Forelimb muscle (tissue), 1 donor: ENCODE results near the gene GIPC3. TPM values are rescaled to one million over a fixed set of nuclear protein-coding genes. Genes with fewer than 3 reads are reported as not detected.
"Not testable (repeated sequence)": the region's sequence is repeated elsewhere in the genome, so short reads cannot be mapped to it uniquely, and the experiment has no call there.

Experiments
- DNase-seq: peaks from one replicate; pipeline ENCODE4 v3.0.0-alpha.2; 2013; ENCODE audit warnings: low read depth
- polyA plus RNA-seq: library from polyadenylated mRNA; unstranded; fragments of 120-200 nt; gene quantifications from one replicate; pipeline ENCODE4 v1.2.1, GENCODE V29; 2013; ENCODE audit not compliant: insufficient read length

The GIPC3 gene
- polyA plus RNA-seq, 1 donor = 1.4 TPM

DNA sequence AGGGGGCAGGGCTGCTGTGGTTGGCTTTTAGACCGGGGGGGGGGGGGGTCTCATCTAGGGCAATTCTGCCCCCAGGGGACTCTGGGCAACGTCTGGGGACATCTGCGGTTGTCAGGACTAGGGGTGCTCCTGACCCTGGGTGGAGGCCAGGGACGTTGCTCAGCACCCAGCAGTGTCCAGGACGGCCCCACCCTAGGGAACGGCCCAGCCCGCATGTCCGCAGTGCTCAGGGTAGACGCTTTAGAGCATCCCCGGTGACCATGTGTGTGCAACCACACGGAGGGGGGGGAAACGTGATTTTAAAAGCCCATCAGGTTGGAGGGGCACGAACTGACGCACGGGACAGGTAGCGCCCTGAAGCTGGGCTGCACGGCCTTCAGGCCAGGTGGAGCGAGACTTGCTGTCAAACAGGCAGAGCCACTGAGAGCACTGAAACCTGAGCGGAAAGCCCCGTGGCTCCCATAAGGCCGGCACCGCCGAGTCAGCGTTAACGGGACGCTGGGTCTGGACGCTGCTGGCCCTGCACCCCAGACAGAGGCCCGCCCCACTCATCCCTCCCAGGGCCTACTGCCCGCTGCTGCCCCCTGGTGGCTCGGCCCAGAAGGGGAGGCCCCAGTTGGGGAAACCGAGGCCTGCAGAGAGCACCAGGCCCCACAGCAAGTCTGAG is 33.0 kb downstream of the GIPC3 start:
- DNase-seq = no peak

DNA sequence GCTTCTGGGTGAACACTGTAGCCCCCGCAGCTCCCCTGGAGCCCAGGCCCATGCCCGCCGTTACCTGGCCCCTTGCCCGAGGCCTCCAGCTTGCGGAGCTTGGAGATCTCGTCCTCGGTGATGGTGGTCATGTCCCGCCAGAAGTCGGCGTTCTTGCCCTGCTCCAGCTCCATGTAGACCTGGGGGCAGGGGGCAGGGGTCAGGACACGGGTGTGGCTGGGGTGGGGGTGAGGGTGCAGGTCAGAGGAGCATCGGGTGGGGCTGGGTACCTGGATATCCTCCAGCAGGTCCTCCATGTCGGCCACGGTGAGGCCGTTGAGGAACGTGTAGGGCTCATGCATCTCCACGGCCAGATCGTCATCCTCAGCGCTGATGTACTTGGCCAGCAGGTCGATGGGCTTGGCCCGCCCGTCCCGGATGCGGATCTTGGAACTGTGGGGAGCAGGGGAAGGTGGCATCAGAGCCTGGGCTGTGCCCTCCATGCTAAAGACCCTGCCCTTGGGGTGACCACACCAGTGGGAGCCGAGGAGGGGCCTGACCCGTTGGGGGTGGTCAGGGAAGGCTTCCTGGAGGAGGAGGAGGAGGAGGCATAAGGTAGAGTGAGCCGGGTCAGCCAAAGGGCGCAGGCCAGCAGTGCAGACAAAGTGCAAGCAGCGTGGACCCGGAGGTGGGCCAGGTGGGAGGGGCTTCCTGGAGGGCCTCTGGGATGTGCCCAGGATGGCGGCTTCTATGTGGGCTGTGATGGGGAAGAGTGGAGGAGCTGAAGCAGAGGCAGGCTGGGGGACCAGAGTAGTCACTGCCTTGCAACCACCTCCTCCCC is 33.7 kb downstream of the GIPC3 start:
- DNase-seq = no peak

DNA sequence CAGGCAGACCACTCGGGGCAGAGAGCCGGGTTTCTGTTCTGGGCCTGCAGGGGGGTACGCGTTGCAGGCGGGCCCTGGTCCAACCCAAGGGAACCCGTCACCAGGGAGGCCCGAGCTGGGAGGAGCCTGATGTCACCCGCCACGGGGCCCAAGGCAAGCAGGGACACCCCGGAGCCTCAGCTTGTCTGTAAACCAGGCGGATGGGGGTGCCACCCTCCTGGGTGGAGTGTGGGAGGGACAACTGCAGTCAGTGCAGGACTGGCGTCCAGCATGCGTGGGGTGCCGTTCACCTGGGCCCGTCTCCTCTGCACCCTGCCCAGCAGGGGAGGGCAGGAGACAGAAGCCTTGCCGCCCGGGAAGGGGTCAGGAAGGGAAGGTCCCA is 34.3 kb downstream of the GIPC3 start:
- no peak for DNase-seq

DNA sequence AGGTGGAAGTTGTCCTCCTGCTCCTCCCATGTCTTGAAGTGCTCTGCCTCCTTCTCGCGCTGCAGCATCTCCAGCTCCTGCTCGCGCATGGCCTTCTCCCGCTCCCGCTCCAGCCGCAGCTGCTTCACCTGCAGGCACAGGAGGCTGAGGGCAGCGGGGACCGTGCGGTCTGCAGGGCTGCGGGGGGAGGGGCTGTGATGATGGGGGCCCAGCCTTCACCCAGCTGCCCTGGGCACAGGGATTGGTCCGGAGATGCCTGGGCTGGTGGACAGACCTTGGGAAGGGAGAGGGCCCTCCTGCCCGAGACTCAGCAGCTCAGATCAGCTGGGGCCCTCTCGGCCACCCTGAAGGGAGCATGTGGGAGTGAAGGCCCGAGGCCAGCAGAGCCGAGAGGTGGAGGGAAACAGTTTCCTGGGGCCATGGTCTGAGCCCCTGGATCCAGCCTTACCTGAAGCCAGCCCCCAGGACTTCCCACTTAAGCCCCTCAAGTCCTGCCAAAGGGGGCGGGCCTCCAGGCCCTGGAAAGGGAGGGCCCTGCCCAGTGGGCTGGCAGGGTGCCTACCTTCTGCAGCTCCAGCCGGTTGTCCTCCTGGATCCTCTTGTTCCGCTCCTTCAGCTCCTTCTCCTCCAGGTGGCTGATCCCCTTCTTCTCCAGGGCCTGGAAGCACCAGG is 35.0 kb downstream of the GIPC3 start:
- DNase-seq = no peak

DNA sequence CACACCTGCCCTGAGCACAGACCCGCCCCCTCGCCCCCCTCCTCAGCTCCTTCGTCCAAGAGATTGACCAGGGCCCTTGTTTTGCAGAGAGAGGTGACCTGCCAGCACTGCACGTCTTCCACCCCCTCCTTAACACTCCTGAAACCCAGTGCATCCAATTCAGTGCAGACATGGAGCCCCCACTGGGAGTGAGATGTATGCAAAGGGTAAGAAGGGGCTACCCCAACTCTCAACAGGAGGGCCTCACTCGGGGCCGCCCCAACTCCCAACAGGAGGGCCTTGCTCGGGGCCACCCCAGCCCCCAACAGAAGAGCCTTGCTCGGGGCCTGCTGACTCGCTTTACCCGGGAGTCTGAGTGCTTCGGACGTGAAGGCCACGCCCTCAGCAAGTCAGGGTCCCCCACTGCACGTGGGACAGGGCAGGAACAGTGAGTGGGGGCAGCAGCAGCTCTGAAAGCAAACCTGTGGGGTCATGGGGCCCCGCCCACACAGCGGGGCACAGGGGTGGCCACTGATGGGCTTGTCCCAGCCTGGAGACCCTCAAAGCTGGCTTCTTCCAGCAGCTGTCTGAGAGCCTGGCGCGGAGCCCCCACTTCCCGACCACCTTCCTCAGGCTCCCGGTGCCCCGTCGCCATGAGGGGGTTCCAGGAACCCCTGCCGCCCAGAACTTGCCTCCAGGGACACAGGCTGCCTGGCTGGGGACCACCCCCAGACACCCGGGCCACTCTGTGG is 35.7 kb downstream of the GIPC3 start:
- no peak for DNase-seq

DNA sequence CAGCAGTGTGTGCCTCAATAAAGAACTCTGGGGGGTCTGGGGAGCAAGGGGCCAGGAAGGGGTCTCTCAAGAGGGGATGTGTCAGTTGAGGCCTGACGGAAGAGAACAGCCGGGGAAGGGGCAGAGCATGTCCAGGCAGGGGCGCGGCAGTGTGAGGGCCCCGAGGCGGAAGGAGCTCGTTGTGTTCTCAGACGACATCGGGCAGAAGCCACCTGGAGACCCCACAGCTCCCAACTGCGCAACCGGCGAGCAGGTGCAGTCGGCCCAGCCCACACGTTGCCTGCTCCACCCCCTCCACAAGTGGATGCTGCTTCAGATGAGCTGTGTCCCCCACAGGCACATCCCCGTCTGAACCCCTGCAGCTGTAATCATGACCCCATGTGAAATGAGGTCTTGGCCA is 36.4 kb downstream of the GIPC3 start:
- DNase-seq = no peak

DNA sequence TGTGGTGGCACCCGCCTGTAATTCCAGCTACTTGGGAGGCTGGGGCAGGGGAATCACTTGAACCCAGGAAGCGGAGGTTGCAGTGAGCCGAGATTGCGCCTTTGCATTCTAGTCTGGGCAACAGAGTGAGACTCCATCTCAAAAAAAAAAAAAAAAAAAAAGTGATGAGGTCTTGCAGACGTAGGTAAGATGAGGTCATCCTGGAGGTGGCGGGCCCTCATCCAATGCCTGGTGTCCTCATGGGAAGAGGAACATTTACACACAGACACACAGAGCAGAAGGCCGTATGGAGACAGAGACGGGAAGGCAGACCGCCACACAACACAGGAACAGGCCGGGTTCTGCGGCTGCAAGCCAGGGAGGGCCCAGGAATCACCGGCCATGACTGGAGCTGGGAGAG is 36.9 kb downstream of the GIPC3 start:
- DNase-seq = no peak

DNA sequence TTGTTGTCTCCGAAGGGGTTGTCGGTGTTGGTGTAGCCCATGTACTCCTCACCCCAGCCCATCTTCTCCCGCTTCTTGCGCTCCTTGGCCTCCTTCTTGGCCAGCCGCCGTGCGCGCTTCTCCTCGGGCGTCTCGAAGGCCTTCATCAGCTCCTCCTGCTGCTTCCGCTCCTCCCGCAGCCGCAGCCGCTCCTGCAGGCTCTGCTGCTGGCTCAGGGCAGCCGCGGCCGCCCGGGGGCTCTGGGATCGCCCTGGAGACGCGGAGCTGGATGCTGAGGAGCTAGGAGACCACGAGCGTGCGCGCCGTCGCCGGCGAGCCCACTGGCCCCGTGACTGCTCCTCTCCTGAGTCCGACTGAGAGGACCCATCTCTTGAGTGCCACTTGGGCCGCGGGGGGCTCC is 38.4 kb downstream of the GIPC3 start:
- no peak for DNase-seq

DNA sequence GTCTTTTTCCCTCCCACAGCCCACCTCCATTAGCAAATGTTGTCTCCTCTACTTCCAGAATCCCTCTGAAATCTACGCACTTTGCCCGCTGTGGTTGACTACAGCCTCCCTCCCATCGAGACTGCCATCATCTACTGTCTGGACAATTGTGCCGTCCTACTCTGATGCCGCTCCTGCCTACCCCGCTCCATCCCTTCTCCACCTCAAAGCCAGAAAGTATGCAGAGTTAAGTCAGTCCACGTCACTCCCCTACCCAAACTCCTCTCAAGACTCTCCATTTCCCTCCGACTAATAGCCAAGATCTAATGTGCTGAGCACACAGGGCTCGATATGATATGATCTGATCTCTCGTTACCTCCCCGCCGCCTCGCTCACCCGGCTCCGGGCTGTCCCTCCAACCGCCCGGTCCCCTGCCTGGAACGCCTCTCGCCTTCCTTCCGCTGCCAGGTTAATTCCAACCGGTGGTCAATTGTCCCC is 40.8 kb downstream of the GIPC3 start:
- no peak for DNase-seq

DNA sequence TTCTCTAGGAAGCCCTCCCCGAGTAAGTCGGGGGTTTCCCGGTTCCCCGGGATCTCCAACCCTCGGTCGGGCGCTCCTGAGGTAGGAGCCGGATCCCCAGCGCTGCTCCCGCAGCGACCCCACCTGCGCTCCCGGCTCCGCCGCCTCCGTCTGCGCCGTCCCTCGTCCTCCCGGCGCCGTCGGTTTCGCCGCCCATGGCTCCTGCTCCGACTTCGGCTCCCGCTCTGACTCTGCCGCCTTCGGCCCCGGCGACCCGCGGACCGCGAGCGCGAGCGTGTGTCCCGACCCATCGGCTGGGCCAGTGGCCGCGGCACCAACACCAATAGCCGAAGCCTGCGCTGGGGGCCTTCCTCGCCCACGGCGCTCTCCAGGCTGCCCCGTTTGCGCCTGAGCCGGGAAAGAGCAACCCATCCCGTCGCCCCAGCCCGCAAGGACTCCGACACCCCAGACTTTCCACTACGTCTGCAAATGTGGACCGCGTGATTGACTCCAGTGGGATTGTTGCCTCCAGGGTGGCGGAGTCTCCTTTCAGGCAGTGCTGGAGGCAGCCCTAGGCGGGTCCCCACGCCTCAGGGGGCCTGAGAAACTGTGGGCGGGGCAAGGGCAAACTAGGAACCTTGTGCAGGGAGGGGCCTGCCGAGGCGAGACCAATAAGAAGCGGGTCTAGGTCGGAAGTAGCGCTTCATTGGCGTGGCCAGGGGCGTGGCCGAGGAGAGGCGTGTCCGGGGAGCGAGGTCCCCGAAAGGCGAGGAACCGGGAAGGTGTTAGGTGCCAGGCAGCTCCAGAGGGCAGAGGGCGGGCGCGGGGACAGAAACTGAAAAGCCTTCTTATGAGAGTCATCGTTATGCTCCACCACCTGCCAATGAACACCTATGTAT is 41.4 kb downstream of the GIPC3 start, which contains the start of gene CACTIN:
Gene CACTIN (minus strand): TSS at position 318 of the 878 bp plus-strand sequence. CDS start 28 bp downstream, at position 290.
- peak; percentile 88 for DNase-seq

DNA sequence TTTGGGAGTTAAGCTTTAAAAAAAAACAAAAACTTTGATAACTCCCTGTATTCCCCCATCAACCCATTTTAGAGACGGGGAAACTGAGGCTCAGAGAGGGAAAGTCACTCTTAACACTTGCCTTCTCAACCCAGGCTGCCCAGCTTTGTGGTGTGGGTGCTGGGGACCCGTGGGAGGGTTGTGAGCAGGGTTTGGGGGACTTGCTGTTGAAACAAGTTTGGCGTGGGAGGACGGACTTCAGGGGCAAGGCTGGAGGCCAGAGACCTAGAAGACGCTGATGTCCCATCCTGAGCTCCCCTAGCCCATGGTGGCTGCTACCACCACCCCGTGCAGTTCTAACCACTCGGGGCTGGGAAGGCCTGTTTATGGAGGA is 42.1 kb downstream of the GIPC3 start:
- no peak for DNase-seq

DNA sequence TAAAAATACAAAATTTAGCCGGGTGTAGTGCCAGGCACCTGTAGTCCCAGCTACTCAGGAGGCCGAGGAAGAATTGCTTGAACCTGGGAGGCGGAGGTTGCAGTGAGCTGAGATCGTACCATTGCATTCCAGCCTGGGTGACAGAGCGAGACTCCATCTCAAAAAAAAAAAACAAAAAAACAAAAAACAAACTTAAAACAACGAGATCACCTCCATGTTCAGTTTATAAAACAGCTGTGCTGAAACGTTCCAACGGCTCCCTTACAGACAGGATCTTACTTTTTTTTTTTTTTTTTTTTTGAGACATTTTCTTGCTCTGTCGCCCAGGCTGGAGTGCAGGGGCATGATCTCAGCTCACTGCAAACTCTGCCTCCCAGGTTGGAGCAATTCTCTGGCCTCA is 43.5 kb downstream of the GIPC3 start:
- not testable (repeated sequence) for DNase-seq

DNA sequence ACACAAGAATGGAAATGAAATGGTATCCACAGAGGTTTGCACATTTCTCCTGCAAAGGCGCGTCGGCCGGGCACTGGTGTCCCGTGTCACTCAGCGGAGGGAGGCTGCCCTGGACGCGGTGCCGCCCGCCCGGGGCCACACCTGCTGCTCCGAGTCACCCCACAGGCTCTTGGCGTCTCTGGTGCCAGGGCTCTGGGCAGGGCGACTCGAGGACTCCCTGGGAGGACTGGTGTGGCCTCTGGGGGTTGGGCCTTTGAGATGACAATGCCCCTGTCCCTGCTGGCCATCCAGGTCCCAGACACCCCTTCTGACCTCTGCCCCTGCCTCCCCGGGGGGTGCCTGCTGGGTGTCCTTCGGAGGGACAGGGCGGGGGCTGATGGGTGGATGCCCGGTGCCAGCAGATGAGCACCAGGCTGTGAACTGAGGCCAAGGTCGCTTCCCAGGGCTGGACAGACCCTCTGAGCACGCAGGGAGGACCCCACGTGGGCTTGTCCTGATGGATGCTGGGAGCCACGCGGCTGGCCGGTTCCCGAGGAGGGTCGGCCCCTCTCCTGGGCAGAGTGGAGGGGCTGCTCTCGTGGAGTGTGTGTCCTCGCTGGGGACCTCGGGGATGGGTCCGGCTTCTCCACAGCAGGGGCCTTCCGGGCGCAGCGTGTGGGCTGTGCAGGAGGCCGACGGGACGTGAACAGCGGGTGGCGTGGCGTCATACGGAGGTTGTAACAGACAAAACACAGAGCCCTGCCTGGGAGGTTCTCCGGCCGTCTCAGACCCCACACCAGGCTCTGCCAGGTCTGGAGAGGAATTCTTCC is 46.0 kb downstream of the GIPC3 start:
- DNase-seq = no peak

DNA sequence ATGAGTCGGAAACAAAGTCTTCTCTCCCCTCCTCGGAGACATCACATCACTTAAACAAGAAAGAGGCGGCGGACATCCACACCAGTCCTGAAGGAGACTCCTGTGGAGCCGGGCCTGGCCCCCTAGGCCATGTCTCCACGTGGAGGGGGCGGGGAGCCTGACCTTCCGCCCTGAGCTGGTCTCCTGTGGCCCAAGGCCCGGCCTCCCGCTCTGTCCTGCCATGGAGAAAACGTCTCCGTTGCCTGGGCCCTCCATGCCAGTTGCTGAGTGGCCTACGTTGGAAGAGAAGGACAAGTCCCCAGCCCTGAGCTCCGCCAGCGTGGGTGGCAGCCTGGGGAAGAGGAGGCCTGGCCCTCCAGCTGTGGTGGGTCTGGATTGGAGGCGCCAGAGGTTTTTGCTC is 46.8 kb downstream of the GIPC3 start:
- no peak for DNase-seq

DNA sequence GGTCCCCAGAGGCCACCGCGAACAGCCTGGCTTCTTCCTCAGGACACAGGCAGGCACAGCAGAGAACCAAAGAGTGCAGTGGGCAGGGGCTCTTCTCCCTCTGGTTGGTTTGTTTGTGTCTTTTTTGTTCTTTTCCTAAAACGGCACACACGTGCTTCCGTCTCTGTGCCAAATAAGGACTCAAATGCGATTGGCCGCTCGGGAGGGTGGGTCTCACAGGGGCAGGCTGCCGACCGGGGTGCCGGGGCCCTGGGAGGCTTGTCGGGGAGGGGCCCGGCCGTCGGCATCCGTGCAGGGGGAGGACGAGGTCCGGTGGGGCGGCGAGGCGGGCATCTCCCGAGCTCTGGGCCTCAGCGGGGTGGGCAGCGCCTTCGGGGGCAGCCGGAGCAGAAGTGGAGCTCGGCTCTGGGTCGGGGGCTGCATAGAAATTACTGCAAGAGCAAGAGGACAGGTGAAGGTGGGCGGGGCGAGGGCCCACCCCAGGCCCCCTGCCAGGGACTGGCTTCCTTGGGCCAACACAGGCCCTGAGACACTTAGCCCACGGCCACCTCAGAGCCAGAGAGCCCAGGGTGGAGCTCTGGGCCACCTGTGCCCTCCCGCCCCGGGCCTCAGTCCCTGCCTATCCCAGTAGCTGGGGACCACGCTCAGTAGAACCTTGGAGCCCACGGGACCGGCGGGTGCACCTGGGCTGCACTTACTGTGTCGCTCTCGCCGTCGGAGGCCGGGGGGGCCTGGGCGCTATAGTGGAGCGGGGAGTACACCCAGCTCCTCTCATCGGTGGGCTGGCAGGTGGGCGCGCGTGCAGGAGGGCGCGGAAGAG is 47.7 kb downstream of the GIPC3 start:
- no peak for DNase-seq

DNA sequence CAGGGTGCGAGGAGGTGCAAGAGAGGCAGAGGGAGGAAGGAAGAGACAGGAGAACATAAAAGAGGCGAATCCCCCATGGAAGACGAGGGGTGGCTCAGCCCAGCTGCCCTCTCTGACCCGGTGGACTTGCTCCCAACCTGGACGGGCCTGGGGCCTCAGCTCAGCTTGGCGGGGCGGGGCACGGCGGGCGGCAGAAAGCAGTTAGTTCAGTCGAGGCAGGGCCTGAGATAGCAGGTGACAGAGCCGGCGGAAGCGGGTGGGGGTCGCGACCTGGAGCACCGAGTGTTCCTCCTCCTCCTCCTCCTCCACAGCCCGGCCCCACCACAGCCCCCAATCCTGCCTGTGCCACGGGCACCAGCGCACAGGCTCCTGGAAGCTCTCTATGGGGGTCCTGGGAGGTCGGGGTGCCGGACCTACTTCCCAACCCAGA is 48.3 kb downstream of the GIPC3 start:
- no peak for DNase-seq

DNA sequence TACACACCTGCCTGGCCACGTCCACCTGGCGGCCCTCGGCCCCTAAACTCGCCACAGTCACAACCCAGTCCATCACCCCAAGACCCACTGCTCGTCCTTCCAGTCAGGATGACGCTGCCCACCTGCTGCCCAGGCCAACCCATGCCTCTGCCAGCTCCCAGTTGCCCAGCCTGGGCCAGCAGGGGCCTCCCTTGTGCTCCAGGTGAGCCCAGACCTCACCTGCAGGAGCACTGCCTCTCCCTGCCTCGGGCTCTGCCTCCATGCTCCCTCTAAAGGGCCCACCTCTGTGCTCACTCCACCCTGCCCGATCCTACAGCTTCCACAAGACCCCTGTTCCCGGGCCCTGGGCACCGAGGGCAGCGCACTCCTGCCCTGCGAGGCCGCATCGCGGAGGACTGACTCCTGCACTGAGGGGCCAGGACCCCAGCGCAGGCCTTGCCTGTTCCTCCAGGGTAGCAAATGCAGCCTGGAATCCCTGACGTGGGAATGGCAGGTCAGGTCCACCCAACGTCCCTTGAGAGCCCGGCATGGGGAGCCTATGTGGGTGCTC is 49.3 kb downstream of the GIPC3 start:
- DNase-seq = no peak

DNA sequence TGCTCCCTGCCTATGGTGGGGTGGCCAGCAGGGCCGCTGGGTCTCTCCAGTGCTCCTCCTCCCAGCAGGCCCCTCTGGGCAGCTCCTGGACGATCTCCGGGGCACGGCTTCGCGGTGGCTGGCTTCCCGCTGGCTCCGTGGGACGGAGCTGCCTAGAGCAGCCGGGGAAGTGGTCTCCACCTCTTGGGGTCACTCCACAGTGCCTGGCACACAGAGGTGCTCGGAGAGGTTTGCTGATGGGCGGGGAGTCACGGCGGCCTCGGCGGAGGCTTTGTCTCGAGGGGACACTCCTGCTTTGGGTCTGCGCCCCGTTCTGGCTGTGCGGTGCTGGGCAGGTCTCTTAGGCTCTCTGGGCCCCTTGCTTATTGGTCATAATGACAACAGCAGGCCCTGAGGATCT is 51.2 kb downstream of the GIPC3 start:
- no peak for DNase-seq

DNA sequence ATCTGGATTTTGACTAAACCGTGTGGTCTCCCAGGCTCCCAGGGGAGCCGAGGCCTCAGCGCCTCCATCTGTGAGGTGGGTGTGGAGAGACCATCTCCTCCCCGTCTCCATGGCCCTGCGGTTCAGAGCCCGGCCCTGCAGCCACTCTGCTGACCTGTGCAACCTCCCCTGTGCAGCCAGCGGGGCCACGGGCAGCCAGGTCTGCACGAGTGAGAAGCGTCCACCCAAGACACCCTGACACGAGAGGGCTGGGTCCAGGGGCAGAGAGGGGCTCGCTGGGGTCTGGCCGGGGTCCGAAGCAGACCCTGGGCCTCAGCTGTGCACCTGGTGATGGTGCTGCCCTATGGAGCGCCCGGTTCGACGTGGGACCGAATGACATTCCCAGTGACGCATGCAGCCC is 51.7 kb downstream of the GIPC3 start:
- DNase-seq = no peak
